Retinal pigment epithelial cell (primary cell): ENCODE data around the gene OR9A2.

Experiments
- DNase-seq: peaks from one replicate; pipeline ENCODE4 v3.0.0-alpha.2; 2010; ENCODE audit warnings: low read depth
- H3K4me3 ChIP-seq: 2 replicates; pipeline ENCODE4 v1.5.1; 2011; ENCODE audit warnings: mild to moderate bottlenecking, low read length, control low read depth, moderate library complexity
- CTCF ChIP-seq: conservative IDR thresholded peaks from 2 replicates; pipeline ENCODE4 v1.5.1; 2011; ENCODE audit warnings: low read depth, low read length, control low read depth, inconsistent platforms

OR9A2 gene

GRCh38 chr7:143054621-143055020 lies 27.7 kb upstream of the OR9A2 start:
- DNase-seq = no peak
- no peak for TF ChIP-seq CTCF

GRCh38 chr7:143052041-143052440 lies 25.1 kb upstream of the OR9A2 start, which contains the start of gene OR6V1:
OR6V1 (plus strand) TSS chr7:143052341; CDS start chr7:143052341, 0 bp downstream.
- no peak for DNase-seq
- no peak for TF ChIP-seq CTCF
- no peak within 1 kb of the TSS for H3K4me3 ChIP-seq

More at GRCh38 chr7:143054621-143055020, 27.7 kb upstream of the OR9A2 start:
- H3K4me3 ChIP-seq = no peak overlapping the region

GRCh38 chr7:143050931-143051330 lies 24.0 kb upstream of the OR9A2 start:
- no peak for DNase-seq
- no peak overlapping the region for H3K4me3 ChIP-seq
- no peak for TF ChIP-seq CTCF

- H3K4me3 ChIP-seq = no peak overlapping the region
- TF ChIP-seq CTCF = no peak
- DNase-seq = no peak
These were observed 22.4 kb upstream of the OR9A2 start for GRCh38 chr7:143049362-143049761.

GRCh38 chr7:143048827-143049226 lies 21.9 kb upstream of the OR9A2 start:
- H3K4me3 ChIP-seq = no peak overlapping the region
- no peak for DNase-seq
- no peak for TF ChIP-seq CTCF

- H3K4me3 ChIP-seq = no peak overlapping the region
- no peak for DNase-seq
- TF ChIP-seq CTCF = no peak
These were observed 20.4 kb upstream of the OR9A2 start for GRCh38 chr7:143047326-143047725.

GRCh38 chr7:143046426-143046851 lies 19.5 kb upstream of the OR9A2 start:
- no peak overlapping the region for H3K4me3 ChIP-seq
- no peak for DNase-seq
- TF ChIP-seq CTCF = no peak
